ENCODE results near the gene DHRS7. TPM values are rescaled to one million over a fixed set of nuclear protein-coding genes. Genes with fewer than 3 reads are reported as not detected.

DHRS7 gene
- total RNA-seq, 6 donors from 2014 or later: 52.4 to 116 (median 89.0) TPM

DNA sequence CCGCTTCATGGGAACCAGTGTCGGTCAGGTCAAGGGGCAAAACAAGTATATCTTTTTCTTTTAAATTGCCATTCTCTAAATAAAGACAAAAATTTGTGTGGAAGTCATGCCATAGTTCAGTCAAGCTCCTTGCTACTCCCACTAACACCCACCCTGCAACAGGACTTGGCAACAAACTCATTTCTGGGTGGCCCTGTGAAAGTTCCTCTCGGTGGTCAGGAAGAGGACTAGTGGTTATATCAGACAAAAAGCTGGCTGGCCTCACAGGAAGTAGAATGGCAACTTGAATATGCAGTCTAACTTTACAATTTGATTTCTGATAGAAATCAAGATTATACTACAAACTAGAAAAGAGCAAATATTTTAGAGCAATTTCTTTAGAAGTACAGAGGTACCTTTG is 11.2 kb downstream of the DHRS7 start:
- no peaks in the 10 kb centered on the region for H3K27me3 ChIP-seq
- peak overlapping the region in 2 of 4 donors; percentile 67 to 73 for H3K27ac ChIP-seq
- no peak overlapping the region for H3K4me3 ChIP-seq
- 74 to 77% methylated on average over 3 of the region's 3 CpGs for WGBS, 2 donors
- ATAC-seq (ENCODE audit: low FRiP score in 2 of 2) (no peak), DNase-seq (peak in 1 of 2 donors; percentile 31)
- TF ChIP-seq POLR2AphosphoS5 (IDR thresholded peaks at IDR 0.05) (no peak), POLR2A (IDR thresholded peaks at IDR 0.05) (no peak), CTCF (IDR thresholded peaks at IDR 0.05) (no peak), EP300 (IDR thresholded peaks at IDR 0.05) (no peak)
- H3K36me3 ChIP-seq: peaks cover 0 to 30% (median under 1%) of the 10 kb centered on the region in 4 donors
- no peaks in the 10 kb centered on the region for H3K9me3 ChIP-seq
- peaks cover 8 to 35% (median 19%) of the 10 kb centered on the region in 4 donors for H3K4me1 ChIP-seq

DNA sequence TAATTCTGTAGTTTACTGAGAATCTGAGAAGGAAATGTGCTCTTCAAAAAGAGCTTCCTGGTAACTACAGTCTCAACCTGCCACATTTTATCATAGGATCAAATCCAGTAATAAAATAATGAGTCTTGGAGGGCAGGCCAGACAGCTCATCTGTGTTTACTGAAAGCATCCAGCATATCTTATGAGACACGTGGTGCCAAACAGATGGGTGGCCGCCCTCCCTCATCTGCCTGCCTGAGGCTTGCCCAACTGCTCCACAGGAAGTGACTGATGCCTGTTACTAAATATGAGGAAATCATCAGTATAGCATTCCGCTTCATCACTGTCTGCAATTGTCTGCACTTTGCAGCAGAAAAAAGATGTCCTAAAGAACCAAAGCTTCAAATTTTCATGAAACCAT is 13.5 kb downstream of the DHRS7 start:
- peak; percentile 90 for TF ChIP-seq POLR2AphosphoS5 (IDR thresholded peaks at IDR 0.05)
- TF ChIP-seq CTCF (IDR thresholded peaks at IDR 0.05): peak in 1 of 6 experiments; percentile 10
- TF ChIP-seq POLR2A (IDR thresholded peaks at IDR 0.05): no peak
- peak in 2 of 4 donors; percentile 55 to 68 for TF ChIP-seq EP300 (IDR thresholded peaks at IDR 0.05)
- 19 to 22% methylated on average over 3 of the region's 3 CpGs for WGBS, 2 donors
- Histone ChIP-seq H3K27me3 (no peaks in the 10 kb centered on the region), H3K4me3 (no peak overlapping the region), H3K27ac (peak overlapping the region; percentile 29 to 82 (median 68)), H3K36me3 (peaks cover 0 to 50% (median 6%) of the 10 kb centered on the region in 4 donors), H3K9me3 (no peaks in the 10 kb centered on the region), H3K4me1 (peaks cover 8 to 29% (median 19%) of the 10 kb centered on the region in 4 donors)
- DNase-seq (peak; percentile 24 to 90), ATAC-seq (ENCODE audit: low FRiP score in 2 of 2) (peak; percentile 86 to 96)

DNA sequence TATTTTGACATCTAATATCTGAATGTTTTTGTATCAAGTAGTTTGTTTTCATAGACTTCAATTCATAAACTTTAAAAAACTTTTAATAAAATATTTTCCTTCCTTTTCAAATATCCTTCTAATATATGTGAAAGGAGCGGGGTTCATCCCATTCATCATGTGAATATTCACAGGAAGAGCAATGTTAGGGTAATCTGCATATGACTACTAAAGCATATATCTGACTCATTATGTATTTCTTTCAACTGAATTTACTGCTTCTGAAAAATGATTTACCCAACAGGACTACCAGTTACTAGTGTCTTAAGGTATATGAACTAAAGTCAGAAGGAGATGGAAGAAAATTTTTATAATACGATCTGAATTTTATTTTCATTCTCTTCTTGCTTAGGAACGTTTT is 30.5 kb downstream of the DHRS7 start:
- H3K27ac ChIP-seq: no peak overlapping the region
- H3K27me3 ChIP-seq: no peaks in the 10 kb centered on the region
- no peak overlapping the region for H3K4me3 ChIP-seq
- no peaks in the 10 kb centered on the region for H3K9me3 ChIP-seq
- ATAC-seq (ENCODE audit: low FRiP score in 2 of 2) (no peak), DNase-seq (no peak)
- H3K4me1 ChIP-seq: no peaks in the 10 kb centered on the region
- WGBS, 2 donors: 92 to 97% methylated on average over 3 of the region's 3 CpGs
- H3K36me3 ChIP-seq: peaks cover 0 to 4% (median 0%) of the 10 kb centered on the region in 4 donors
- TF ChIP-seq POLR2AphosphoS5 (IDR thresholded peaks at IDR 0.05) (no peak), EP300 (IDR thresholded peaks at IDR 0.05) (no peak), CTCF (IDR thresholded peaks at IDR 0.05) (no peak), POLR2A (IDR thresholded peaks at IDR 0.05) (no peak)

DNA sequence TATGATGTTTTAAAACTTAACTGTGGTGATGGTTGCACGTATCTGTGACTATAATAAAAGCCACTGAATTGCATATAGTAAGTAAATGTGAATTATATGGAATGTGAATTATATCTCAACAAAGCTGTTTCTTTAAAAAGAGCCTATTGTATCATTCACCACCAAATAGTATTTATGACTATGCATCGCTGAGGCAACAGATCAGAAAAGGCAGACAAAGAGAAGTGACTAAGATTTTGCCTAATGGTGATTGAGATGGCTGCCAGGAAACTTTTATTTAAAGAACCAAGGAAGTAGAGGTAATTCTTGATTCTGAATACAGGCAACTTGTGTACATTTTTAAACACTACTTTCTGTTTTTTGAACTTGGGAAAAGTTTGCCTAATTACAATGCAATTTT is 31.7 kb downstream of the DHRS7 start:
- H3K36me3 ChIP-seq: peaks cover 0 to 4% (median 0%) of the 10 kb centered on the region in 4 donors
- 87 to 91% methylated on average over 2 of the region's 2 CpGs for WGBS, 2 donors
- no peak for ATAC-seq (ENCODE audit: low FRiP score in 2 of 2)
- no peaks in the 10 kb centered on the region for H3K4me1 ChIP-seq
- DNase-seq: no peak
- no peak for TF ChIP-seq EP300 (IDR thresholded peaks at IDR 0.05)
- no peak for TF ChIP-seq CTCF (IDR thresholded peaks at IDR 0.05)
- TF ChIP-seq POLR2AphosphoS5 (IDR thresholded peaks at IDR 0.05): no peak
- TF ChIP-seq POLR2A (IDR thresholded peaks at IDR 0.05): no peak
- no peaks in the 10 kb centered on the region for H3K9me3 ChIP-seq
- H3K27me3 ChIP-seq: no peaks in the 10 kb centered on the region
- no peak overlapping the region for H3K27ac ChIP-seq
- no peak overlapping the region for H3K4me3 ChIP-seq

DNA sequence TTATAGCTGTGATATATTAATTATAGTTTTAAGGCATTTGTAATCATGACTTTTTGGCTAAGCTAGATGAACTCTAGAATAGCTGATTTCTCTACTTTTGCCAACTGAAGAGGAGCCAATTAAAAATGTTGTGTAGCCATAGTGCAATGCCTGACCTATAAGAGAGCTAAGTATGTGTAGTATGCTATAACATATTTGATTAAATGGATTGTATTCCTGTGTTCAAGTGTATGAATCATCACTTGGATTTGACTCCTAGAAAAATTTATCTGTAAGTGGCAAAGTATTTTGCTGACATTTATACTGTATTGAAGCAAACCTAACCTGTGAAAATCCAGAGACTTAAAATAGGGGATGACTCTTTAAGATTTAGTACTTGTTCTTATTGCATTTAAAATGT is 39.3 kb downstream of the DHRS7 start:
- ATAC-seq (ENCODE audit: low FRiP score in 2 of 2): no peak
- Histone ChIP-seq H3K27me3 (no peaks in the 10 kb centered on the region), H3K4me3 (no peak overlapping the region), H3K9me3 (no peaks in the 10 kb centered on the region), H3K4me1 (no peaks in the 10 kb centered on the region), H3K36me3 (peaks cover 12 to 72% (median 38%) of the 10 kb centered on the region in 4 donors), H3K27ac (no peak overlapping the region)
- TF ChIP-seq POLR2A (IDR thresholded peaks at IDR 0.05) (no peak), POLR2AphosphoS5 (IDR thresholded peaks at IDR 0.05) (no peak), EP300 (IDR thresholded peaks at IDR 0.05) (no peak), CTCF (IDR thresholded peaks at IDR 0.05) (no peak)
- DNase-seq: no peak

Measured in upper lobe of left lung (tissue), 6 donors.